Neural crest cell (in vitro differentiated cells): ENCODE measurements around the gene CKMT1A. TPM values are rescaled to one million over a fixed set of nuclear protein-coding genes. Genes with fewer than 3 reads are reported as not detected.
"Not testable (repeated sequence)": the region's sequence is repeated elsewhere in the genome, so short reads cannot be mapped to it uniquely, and the experiment has no call there.

ENCODE experiments used
- DNase-seq: peaks from one replicate; pipeline ENCODE4 v3.0.0; 2021; ENCODE audit warnings: low read depth, mixed read lengths, low spot score
- H3K27ac Mint-ChIP-seq: one replicate; pipeline ENCODE4 v1.8.0; 2021; ENCODE audit warnings: mild to moderate bottlenecking, mixed read lengths; ENCODE audit not compliant: unreplicated experiment
- H3K27me3 Mint-ChIP-seq: 2 replicates; pipeline ENCODE4 v1.8.0; 2021; ENCODE audit warnings: low read depth, mild to moderate bottlenecking, mixed read lengths
- H3K36me3 Mint-ChIP-seq: 2 replicates; pipeline ENCODE4 v1.8.0; 2021; ENCODE audit warnings: low read depth, mild to moderate bottlenecking, mixed read lengths
- H3K4me1 Mint-ChIP-seq: 2 replicates; pipeline ENCODE4 v1.8.0; 2021; ENCODE audit warnings: mixed read lengths
- H3K4me3 Mint-ChIP-seq: one replicate; pipeline ENCODE4 v1.8.0; 2021; ENCODE audit warnings: mild to moderate bottlenecking, mixed read lengths
- H3K9me3 Mint-ChIP-seq: 2 replicates; pipeline ENCODE4 v1.8.0; 2021; ENCODE audit warnings: mixed read lengths
- CTCF ChIP-seq: fragments of 200-600 bp; sonication (generic); conservative IDR thresholded peaks from 2 replicates; pipeline ENCODE4 v1.5.0; 2021; ENCODE audit warnings: antibody characterized with exemption, mild to moderate bottlenecking
- total RNA-seq: library from RNA; stranded (reverse); gene quantifications from 2 replicates; pipeline ENCODE4 v1.2.1, GENCODE V29; 2021

CKMT1A gene
- total RNA-seq, 1 donor from 2014 or later: 5.3 TPM

- peak; percentile 90 for DNase-seq
- Mint-ChIP-seq H3K4me3 (peak within 1 kb of the TSS; percentile 97), H3K4me1 (peaks cover 23% of the 10 kb centered on the region), H3K36me3 (peaks cover 12% of the 10 kb centered on the region), H3K27ac (peak within 1 kb of the TSS; percentile 99)
- TF ChIP-seq CTCF: peak; percentile 42
- H3K27me3 Mint-ChIP-seq, H3K9me3 Mint-ChIP-seq: not testable (repeated sequence)
Observed at GRCh38 chr15:43746245-43746902, 52.7 kb downstream of the CKMT1A start, which contains the start of gene PDIA3. Gene PDIA3 (plus strand): TSS chr15:43746438. CDS start chr15:43746540, 102 bp downstream.

GRCh38 chr15:43746903-43747309 lies 53.2 kb downstream of the CKMT1A start:
- peaks cover 27% of the 10 kb centered on the region for H3K4me1 Mint-ChIP-seq
- peaks cover 12% of the 10 kb centered on the region for H3K36me3 Mint-ChIP-seq
- not testable (repeated sequence) for H3K9me3 Mint-ChIP-seq, DNase-seq, H3K27me3 Mint-ChIP-seq
- peak overlapping the region; percentile 99 for H3K27ac Mint-ChIP-seq
- H3K4me3 Mint-ChIP-seq: peak overlapping the region; percentile 97

GRCh38 chr15:43748376-43748775 lies 54.7 kb downstream of the CKMT1A start:
- TF ChIP-seq CTCF: no peak
- Mint-ChIP-seq H3K27ac (no peak overlapping the region), H3K9me3 (no peaks in the 10 kb centered on the region), H3K36me3 (peaks cover 12% of the 10 kb centered on the region), H3K27me3 (no peaks in the 10 kb centered on the region), H3K4me1 (peaks cover 31% of the 10 kb centered on the region), H3K4me3 (peak overlapping the region; percentile 97)
- DNase-seq: no peak

Other genes with a start within 250 kb of the CKMT1A start
- gene TP53BP1, start 200.7 kb upstream of the CKMT1A start, total RNA-seq: 99.5 and 103 TPM in 2 replicates
- gene MAP1A, start 176.3 kb upstream of the CKMT1A start, total RNA-seq: 24.3 and 25.2 TPM in 2 replicates
- gene PPIP5K1, start 103.7 kb upstream of the CKMT1A start, total RNA-seq: 33.1 and 37.9 TPM in 2 replicates
- gene CKMT1B, start 99.8 kb upstream of the CKMT1A start, total RNA-seq: 1.9 and 4.5 TPM in 2 replicates
- gene STRC, start 75.1 kb upstream of the CKMT1A start, total RNA-seq: 0.19 and 0.30 TPM in 2 replicates
- 2.7 and 2.8 TPM in 2 replicates for gene CATSPER2, start 45.0 kb upstream of the CKMT1A start, total RNA-seq
- 342 and 351 TPM in 2 replicates for gene PDIA3, start 52.6 kb downstream of the CKMT1A start, total RNA-seq
- gene ELL3, start 83.1 kb downstream of the CKMT1A start, total RNA-seq: 1.3 and 2.7 TPM in 2 replicates
- 578 and 599 TPM in 2 replicates for gene SERF2, start 98.5 kb downstream of the CKMT1A start, total RNA-seq
- 0.23 and 0.35 TPM in 2 replicates for gene SERINC4, start 106.4 kb downstream of the CKMT1A start, total RNA-seq
- gene HYPK, start 106.7 kb downstream of the CKMT1A start, total RNA-seq: 12.0 and 19.8 TPM in 2 replicates
- gene MFAP1, start 130.8 kb downstream of the CKMT1A start, total RNA-seq: 41.0 TPM in 2 replicates
- gene WDR76, start 133.1 kb downstream of the CKMT1A start, total RNA-seq: 40.2 and 41.3 TPM in 2 replicates